ENCODE measurements around the gene CST9.

GRCh38 chr20:23645575-23645974 lies 39.9 kb upstream of the CST9 start:
- TF ChIP-seq KDM1A (IDR thresholded peaks at IDR 0.05; ENCODE audit: low read depth) = no peak
- no peak for TF ChIP-seq USF2 (IDR thresholded peaks at IDR 0.05)
- TF ChIP-seq POLR2A (IDR thresholded peaks at IDR 0.05; ENCODE audit: low read length) = no peak
- TF ChIP-seq ZSCAN20 (CRISPR knock-in tag; IDR thresholded peaks at IDR 0.05) = no peak
- TF ChIP-seq RAD21 (conservative IDR thresholded peaks at IDR 0.05 in 1 of 2, IDR thresholded peaks at IDR 0.05 in 1 of 2) = no peak
- TF ChIP-seq CTCF (IDR thresholded peaks at IDR 0.05) = no peak

Data from A549 (cell line).